NK-92 (cell line): ENCODE data around the gene TOP2A.
"Not testable (repeated sequence)": the region's sequence is repeated elsewhere in the genome, so short reads cannot be mapped to it uniquely, and the experiment has no call there.

Source experiments
- DNase-seq: peaks from one replicate; lab custom pipeline; 2025; ENCODE audit not compliant: unreplicated experiment; lab: John Stamatoyannopoulos, UW

The TOP2A gene

DNA sequence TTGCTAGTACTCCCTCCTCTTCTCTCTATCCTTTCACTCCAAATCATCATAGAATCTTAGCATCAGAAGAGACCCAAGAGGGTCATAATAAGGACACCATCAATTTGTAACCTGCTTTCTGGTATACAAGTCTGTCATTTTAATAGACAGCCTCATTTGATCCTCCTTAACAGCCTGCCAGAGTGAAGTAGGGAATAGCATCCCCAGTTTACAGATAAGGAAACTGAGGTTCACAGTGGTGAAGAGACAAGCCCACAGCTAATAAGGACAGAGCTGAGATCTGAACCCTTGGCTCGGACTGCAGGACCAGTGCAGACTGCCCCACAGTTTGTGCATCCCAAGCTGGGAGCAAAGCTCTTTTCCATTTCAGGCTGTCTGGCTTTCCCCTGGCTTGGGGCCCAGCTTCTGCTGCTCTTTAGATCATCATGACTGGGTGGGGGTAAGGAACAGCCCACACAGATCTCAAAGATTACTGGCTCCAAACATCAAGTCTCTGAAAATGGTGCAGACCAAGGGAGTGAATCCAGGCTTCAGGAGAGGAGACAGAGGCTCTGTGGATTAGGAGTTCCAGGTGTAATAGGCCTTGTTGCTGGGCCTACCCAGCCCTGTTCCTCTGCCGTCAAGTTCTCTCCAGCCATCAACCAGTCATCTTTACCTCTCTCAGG is 15.3 kb upstream of the TOP2A start:
- no peak for DNase-seq

DNA sequence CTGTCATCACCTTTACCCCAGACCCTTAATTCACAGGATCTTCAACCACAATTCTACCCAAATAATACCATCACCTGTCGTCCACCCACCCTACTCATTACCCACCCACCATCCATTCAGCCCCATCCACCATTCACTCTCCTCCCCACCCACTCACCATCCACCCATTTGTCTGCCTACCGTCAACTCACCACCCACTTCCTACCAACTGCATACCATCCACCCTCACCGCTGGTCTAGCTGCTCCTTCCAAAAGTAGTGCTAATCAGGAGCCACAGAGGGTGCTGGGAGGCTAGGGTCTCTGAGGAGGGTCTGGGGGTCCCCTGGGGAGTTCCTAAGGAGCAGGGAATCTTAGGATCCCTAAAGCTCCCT is 13.5 kb upstream of the TOP2A start:
- no peak for DNase-seq

DNA sequence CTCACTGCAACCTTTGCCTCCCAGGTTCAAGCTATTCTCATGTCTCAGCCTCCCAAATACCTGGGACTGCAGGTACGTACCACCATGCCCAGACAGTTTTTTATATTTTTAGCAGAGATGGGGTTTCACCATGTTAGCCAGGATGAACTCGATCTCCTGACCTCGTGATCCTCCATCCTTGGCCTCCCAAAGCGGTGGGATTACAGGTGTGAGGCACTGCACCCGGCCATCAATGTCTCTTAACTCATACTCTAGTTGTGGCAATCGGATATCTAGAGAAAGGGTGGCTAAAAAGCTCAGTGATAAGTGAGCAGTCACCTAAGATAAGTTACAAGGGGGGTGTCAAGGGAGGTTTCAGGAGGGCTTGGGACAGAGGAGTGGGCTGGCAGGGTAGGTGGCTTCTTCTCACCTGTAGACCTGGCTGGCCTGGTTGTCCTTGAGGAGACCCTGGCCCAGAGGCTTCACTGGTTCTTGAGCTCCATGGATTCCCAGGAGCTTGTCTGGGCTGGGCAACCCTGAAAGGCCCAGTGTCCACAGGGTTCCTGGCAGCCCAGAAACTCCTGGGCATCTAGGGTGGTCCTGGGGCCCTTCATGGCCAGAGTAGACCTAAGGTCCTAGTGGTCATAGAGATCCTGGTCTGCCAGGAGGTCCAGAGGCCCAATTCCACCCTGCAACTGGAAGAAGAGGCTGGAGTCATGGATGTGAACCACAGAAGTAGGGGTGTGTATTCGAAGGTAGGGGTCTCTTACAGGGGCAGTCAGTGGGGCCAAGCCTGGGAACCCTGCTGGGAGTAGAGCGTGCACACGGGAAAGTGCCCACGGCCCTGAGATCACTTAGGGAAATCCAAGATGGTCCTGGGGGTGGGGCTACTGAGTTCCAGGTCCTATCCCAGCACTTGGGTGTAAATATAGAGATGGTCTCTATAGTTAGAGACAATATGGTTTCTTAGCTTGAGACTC is 12.9 kb upstream of the TOP2A start:
- DNase-seq: no peak

DNA sequence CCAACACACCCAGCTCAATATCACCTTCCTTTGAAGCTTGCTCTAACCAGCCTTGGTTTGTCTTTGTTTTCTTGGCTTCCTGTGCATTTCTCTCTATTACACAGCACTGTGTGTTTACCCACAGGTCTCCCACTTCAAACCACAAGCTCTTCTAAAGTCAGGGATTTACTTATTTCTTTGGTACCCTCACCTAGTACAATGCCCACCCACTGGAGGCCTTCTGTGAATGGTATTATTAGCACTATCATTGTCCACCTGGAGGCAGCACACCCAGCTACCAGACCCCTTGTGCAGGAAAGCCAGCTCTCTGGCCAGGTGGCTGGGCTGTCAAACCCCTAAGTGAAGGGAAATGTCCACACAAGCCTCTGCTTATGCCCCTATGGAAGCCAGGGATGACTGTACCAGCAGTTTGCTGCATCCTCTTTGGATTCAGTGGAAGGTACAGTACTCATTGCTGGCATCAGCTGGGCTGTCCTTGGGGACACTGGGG is 9.4 kb upstream of the TOP2A start:
- no peak for DNase-seq

DNA sequence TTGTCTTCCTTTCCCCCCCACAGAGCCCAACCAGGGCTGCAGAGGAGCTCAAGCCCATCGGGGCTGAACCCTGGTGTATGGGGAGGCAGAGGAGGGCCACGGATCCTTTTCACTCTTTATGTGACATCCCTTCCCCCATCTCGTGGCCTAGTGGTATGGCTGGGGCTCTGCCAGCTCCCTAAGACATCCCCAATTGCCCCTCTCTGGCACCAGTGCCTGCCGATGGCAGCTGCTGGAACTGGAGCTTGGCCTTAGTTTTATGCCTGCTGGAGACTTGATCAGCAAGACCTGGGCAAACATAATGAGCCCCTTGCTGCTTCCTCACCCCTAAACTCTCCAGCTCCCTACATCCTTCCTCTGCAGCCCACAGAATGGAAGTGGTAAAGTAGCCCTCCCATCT is 8.0 kb upstream of the TOP2A start:
- DNase-seq: no peak

DNA sequence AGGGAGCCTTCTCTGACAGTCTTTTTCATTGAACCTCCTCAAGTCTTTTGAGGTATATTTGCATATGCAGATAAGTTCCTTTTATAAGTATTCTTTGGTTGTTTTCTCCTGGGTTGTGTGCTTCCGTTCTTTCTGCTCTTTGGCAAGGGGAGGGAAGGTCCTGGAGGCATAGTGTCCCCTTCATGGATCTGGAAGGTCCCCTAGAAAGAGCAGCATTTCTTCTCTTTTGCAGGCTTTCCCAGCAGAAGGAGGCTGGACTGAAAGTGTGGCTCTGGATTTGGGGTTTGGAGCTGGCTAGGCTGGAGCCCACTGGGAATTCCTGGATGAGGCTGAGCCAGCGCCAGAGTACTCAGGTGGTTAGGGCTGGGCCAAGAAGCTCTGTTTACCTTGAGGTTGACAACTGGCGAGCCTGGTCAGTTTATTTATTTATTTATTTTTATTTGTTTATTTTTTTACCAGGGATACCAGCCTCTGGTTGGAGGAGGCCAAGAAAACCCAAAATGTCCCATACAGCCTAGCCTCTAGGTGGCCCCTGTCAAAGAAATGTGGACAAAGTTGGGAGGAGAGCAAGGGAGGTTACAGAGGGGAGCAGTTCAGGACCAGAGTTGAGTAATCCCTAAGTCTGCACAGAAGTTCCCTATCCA is 5.4 kb upstream of the TOP2A start:
- no peak for DNase-seq

DNA sequence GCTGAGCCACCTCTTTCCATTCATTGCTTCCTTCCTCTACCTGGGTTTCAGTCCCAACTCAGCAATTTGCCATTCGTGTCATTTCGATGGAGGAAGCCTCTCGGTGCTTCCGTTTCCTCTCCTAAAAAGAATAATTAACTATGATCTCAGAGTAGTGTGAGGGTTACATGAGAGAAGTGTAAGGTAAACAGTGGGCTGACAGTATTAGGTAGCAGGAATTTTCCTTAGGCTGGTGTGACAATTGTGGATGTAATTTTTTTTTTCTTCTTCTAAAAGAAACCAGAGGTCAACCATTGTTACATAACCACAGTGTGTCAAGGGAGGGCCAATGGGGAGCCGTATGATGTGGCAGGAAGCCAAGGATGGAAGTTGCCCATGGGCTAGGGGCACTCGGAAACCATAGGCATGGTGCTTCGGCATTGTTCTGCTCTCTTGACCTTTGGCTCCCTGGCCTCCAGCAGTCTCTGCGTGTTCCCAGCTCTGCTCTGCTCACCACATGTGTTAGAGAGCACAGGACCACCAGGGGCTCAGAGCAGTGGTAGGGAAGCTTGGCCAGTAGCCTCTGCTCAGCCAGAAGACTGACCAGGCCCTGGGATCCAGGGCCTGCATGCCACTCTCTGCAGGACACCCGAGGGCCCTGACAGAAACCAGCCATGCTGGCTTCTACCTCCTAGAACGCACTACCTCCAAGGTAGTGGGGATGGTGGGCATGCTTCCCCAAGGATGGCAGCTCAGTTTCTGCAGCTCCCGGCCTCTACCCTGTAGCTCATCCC is 2.0 kb upstream of the TOP2A start:
- DNase-seq: no peak

DNA sequence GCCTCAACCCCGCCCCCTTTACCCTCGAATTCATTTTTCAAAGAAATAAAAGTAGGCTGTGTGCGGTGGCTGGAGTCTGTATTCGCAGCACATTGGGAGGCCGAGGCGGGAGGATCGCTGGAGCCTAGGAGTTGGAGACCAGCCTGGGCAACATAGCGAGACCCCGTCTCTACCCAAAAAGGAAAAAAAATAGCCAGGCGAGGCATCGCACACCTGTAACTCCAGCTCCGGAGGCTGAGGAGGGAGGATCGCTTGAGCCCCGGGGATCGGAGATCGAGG is 671 bp upstream of the TOP2A start:
- DNase-seq: no peak

DNA sequence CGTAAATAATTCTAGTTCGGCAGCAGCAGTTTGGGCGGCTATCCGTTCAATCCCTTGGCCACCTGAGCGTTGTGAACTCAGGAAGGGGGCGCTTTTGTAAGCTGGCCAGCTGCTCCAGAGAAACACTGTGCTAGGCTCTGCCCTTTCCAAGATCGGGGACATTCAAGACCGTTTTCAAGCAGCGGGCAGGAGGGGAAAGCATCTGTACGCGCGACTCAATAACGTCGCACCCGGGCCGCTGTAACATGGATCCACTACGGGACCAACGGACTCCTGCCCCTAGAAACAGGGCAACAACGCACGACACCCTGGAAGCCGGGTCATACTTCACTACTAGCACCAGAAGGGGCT is 463 bp downstream of the TOP2A start:
- no peak for DNase-seq

DNA sequence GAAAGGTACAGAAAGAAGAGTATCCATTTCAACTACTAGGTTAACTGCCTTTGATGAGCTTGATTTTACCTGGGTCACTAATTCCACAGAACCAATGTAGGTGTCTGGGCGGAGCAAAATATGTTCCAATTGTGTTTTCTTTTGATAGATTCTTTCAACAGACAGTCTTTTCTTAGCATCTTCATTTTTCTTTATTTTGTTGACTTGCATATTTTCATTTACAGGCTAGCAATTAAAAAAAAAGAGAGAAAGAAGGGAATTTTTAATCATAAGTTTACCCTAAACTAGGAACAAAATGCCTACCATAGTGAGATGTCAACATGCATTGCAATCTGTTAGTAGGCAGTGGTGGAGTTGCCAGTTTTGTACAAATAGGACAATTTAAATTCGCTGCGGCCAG is 1.0 kb downstream of the TOP2A start:
- no peak for DNase-seq

DNA sequence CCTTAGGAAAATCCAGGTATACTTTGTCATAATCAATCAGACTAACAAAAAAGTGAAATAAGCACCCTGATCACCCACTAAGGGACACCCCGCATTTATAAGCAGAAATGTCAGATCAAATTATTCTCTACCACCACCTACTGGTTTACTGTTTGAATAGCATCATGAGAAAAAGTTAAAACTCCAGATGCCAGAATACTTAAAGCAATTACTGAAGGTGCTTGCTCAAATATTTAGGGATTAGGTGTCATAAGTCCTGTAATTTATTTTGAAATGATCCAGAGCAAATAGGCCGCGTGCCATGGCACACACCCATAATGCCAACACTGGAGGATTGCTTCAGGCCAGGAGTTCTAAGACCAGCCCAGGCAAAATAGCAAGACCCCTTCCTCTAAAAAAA is 2.3 kb downstream of the TOP2A start:
- DNase-seq: no peak

DNA sequence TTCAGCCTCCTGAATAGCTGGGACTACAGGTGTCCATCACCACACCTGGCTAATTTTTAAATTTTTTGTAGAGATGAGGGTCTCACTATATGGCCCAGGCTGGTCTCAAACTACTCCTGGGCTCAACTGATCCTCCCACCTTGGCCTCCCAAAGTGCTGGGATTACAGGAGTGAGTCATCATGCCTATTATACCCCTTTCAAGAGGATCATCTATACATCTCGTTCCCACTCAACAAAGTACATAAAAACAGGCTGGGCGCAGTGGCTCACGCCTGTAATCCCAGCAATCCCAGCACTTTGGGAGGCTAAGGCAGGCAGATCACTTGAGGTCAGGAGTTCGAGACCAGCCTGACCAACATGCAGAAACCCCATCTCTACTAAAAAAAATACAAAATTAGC is 3.4 kb downstream of the TOP2A start:
- not testable (repeated sequence) for DNase-seq

DNA sequence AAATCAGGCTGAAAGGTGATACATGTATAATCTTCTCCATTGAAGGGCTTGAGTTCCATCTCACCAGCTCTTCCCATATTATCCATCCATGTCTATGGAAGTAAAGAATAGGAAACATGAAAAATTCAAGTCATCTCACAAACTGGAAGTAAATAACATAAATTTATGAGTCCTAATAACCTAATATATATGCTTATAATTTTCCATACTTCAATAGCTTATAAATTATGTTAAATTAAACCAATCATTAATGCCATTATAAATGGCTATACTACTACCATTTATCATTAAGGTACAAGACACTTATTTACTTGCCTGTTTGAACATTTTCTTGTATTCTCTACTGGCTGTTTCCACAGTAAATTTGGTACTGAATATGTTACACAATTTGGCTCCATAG is 4.8 kb downstream of the TOP2A start:
- DNase-seq: no peak

DNA sequence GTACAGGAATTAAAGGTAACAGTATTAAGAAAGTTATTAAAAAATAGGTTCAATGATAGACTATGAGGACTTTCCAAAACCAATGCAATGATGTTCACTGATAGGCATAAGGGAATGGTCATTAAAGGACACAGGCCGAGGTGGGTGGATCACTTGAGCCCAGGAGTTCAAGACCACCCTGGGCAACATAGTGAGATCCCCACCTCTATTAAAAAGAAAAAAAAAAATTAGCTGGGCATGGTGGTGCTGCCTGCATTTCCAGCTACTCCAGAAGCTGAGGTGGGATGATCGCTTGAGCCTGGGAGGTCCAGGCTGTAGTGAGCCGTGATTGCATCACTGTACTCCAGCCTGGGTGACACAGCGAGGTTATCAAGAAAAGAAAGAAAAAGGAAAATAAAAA is 5.9 kb downstream of the TOP2A start:
- DNase-seq: no peak

DNA sequence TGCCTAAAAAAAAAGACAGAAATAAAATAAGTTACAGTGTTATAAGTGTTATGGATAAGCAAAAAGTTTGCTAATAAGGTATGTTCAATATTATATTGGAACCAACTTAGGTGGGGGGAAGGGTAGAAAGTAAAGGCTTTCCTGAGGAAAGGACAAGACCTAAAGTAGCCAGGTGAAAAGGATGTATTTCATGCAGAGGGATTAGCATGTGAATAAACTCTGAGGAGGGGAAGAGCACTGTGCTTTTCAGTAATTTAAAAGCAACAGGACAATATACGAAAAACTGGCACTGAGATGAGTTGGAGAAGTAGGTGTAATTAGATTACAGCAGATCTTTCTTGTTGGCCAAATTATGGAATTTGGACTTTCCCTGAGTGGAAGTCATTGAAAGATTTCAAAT is 7.6 kb downstream of the TOP2A start:
- DNase-seq: no peak

DNA sequence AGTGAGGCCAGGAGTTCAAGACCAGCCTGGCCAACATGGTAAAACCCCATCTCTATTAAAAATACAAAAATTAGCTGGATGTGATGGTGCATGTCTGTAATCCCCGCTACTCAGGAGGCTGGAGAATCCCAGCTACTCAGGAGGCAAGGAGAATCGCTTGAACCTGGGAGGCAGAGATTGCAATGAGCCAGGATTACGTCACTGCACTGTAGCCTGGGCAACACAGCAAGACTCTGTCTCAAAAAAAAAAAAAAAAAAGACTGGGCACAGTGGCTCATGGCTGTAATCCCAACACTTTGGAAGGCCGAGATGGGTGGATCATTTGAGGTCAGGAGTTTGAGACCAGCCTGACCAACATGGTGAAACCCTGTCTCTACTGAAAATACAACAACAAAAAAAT is 8.2 kb downstream of the TOP2A start:
- DNase-seq: not testable (repeated sequence)

DNA sequence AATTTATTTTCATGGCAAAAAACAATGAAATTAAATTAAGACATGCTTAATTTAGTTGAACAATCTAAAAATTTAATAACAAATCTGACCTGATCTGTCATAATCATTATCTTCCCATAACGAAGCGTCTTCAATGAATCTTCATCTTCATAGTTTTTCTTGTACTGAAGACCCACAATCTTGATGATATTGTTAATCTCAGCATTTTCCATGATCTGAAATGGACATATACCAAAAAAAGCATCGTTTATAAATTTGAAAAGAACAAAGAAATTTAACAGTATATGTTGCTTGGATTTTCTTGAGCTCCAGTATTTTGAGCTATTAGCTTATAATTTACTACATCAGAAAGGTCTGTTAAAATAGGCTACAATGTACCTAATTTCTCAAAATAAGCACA is 10.2 kb downstream of the TOP2A start:
- no peak for DNase-seq

DNA sequence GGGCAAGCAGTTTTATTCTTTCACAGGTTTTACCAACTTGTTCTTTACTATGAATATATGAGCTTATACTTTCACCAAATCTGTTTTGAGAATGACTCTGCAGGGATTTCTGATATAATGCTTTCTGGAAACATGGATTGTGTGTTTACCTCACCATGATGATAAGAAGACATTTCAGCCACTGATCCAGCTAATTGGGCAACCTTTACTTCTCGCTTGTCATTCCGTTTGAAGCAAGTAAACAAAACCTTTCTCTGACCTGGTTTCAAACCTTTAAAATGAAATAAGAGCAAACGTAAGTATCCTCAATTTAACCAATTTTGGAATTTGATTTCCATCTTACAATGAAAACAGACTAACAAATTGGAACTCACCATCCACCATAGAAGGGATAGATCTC is 13.7 kb downstream of the TOP2A start:
- DNase-seq: no peak

DNA sequence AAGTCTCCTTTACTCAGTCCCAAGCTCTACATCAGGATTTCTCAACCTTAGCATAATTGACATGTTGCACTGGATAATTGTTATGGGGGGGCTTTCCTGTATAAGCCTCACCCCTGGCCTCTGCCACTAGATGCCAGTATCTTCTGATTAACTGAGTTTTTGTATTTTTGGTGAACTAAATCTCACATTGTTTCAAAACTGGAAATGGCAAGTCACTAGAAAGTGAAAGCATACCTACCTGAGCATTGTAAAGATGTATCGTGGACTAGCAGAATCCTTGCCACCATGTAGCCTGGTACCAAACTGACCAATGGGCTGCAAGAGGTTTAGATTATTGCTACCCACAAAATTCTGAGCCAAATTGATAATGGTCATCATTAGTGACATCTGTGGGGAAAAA is 15.0 kb downstream of the TOP2A start:
- no peak for DNase-seq

DNA sequence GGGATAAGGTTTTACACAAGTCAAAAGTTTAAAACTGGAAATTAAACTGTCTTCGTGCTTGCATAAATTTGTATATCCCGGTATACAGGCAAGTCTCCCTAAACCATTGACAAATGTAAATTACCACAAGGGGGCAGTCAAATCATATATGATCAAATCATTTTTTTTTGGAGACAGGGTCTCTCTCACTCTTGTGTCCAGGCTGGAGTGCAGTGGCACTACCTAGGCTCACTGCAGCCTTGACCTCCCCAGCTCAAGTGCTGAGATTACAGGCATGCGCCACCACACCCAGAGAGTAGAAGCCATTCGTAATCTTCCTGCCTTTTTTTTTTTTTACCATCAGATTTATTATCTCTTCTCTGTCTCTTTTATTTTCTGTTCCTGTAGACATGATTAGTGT is 18.5 kb downstream of the TOP2A start:
- no peak for DNase-seq

DNA sequence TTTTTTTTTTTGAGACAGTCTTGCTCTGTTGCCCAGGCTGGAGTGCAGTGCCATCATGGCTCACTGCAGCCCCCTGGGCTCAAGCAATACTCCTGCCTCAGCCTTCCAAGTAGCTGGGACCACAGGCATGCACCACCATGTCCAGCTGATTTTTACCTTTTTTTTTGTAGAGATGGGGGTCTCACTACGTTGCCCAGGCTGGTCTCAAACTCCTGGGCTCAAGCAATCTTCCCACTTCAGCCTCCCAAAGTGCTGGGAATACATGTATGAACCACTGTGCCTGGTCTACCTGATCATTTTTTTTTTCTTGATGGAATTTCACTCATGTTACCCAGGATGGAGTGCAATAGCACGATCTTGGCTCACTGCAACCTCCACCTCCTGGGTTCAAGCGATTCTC is 31.1 kb downstream of the TOP2A start:
- DNase-seq: not testable (repeated sequence)

DNA sequence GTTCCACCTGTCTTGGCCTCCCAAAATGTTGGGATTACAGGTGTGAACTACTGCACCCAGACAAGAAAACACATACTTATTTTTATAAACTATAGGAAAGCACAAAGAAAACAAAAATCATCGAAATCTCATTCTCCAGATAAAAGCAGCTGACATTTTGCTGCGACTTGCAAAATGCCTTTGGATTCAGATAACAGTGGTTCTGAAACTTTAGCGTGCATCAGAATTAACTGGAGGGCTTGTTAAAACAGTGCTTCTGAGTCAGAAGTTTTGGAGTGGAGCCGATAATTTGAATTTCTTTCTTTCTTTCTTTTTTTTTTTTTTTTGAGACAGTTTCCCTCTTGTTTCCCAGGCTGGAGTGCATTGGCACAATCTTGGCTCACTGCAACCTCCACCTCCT is 35.4 kb downstream of the TOP2A start:
- DNase-seq: no peak
